Measurements from ENCODE around the gene ANKRD55. TPM values are rescaled to one million over a fixed set of nuclear protein-coding genes. Genes with fewer than 3 reads are reported as not detected.
"Not testable (repeated sequence)": the region's sequence is repeated elsewhere in the genome, so short reads cannot be mapped to it uniquely, and the experiment has no call there.

The ANKRD55 gene
- total RNA-seq, 2 donors from 2014 or later = not detected

DNA sequence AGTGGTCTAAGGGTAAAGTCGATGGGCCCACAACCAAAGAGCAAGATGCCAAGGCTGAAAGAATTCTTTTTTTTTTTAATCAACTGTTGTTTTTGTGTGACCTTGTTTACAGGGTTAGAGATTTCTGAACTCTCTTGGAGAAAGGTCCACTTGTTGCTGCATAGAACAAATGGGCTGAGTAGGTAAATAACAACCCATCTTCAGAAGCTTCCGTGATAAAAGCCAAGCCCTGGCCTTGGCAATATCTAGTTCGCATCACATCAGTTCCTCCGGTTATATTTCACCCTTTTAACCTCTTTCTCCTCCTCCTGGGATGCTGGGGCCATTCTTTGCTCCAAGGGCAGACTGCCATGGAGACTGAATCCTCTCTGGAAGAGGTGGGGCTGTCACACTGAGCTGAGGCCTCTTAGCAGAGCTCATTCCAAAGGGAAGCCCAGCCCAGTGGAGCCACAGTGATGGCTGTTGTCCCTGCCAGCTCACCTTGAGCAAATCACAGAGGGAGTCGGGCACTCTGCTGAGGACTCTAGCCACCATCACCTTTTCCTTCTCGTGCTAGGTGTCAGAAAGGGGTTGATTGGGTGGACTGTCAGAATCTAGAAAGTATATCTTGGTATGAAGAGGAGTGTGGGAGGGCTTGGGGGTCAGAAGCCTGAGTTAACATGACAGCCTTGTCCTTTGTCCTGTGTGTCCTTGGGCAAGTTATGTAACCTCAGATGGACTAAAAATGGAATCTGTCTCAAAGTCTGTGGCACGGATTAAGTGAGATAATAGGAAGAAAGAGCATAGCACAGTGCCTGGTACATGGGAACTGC, 17.9 kb downstream of the ANKRD55 start:
- peaks cover 10% of the 10 kb centered on the region for H3K9me3 ChIP-seq
- no peak for TF ChIP-seq CTCF (IDR thresholded peaks at IDR 0.05)
- ATAC-seq (ENCODE audit: insufficient number of reproducible peaks, low FRiP score, low read depth) (no peak), DNase-seq (ENCODE audit: low spot score) (no peak)
- H3K4me3 ChIP-seq = no peak overlapping the region
- H3K36me3 ChIP-seq = no peaks in the 10 kb centered on the region
- H3K4me1 ChIP-seq (ENCODE audit: control insufficient read depth in 1 of 2, low read depth in 2 of 2) = peaks cover 3 to 12% of the 10 kb centered on the region in 2 donors
- no peaks in the 10 kb centered on the region for H3K27me3 ChIP-seq (replicated peaks; ENCODE audit: insufficient read depth)
- no peak overlapping the region for H3K27ac ChIP-seq

DNA sequence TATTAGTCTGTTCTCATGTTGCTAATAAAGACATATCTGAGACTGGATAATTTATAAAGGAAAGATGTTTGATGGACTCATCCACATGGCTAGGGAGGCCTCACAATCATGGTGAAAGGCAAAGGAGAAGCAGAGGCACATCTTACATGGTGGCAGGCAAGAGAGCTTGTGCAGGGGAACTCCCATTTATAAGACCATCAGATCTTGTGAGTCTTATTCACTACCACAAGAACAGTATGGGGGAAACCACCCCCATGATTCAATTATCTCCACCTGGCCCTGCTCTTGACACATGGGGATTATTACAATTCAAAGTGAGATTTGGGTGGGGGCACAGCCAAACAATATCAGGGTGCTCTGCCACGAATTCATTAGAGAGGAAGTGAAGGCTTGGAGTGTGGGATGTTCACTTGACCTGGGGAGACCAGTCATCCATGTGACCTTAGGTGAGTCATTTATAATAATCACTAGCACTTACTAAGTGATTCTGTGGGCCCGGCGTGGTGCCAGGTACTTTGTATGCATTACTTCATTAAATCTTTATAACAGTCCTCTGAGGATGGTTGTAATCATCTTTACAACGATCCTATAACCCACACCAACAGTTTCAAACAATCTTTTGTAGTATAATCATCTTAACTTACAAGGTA, 19.1 kb downstream of the ANKRD55 start:
- not testable (repeated sequence) for H3K36me3 ChIP-seq; ATAC-seq (ENCODE audit: insufficient number of reproducible peaks, low FRiP score, low read depth); H3K9me3 ChIP-seq; H3K4me3 ChIP-seq; H3K27ac ChIP-seq; DNase-seq (ENCODE audit: low spot score); H3K27me3 ChIP-seq (replicated peaks; ENCODE audit: insufficient read depth)
- H3K4me1 ChIP-seq (ENCODE audit: control insufficient read depth in 1 of 2, low read depth in 2 of 2) = peaks cover 3 to 12% of the 10 kb centered on the region in 2 donors

- Histone ChIP-seq H3K27me3 (replicated peaks; ENCODE audit: insufficient read depth) (no peaks in the 10 kb centered on the region), H3K27ac (no peak overlapping the region), H3K36me3 (no peaks in the 10 kb centered on the region), H3K4me1 (ENCODE audit: control insufficient read depth in 1 of 2, low read depth in 2 of 2) (peaks cover 3 to 12% of the 10 kb centered on the region in 2 donors), H3K9me3 (peaks cover 9% of the 10 kb centered on the region), H3K4me3 (no peak overlapping the region)
- no peak for TF ChIP-seq CTCF (IDR thresholded peaks at IDR 0.05)
- no peak for DNase-seq (ENCODE audit: low spot score)
- ATAC-seq (ENCODE audit: insufficient number of reproducible peaks, low FRiP score, low read depth) = no peak
These were observed 20.8 kb downstream of the ANKRD55 start for GRCh38 chr5:56212130-56212879.

- DNase-seq (ENCODE audit: low spot score) = no peak
- no peak overlapping the region for H3K4me3 ChIP-seq
- H3K9me3 ChIP-seq = no peaks in the 10 kb centered on the region
- H3K27ac ChIP-seq = no peak overlapping the region
- peaks cover 3 to 16% of the 10 kb centered on the region in 2 donors for H3K4me1 ChIP-seq (ENCODE audit: control insufficient read depth in 1 of 2, low read depth in 2 of 2)
- H3K36me3 ChIP-seq = no peaks in the 10 kb centered on the region
- peak; percentile 85 for ATAC-seq (ENCODE audit: insufficient number of reproducible peaks, low FRiP score, low read depth)
- H3K27me3 ChIP-seq (replicated peaks; ENCODE audit: insufficient read depth) = no peaks in the 10 kb centered on the region
- no peak for TF ChIP-seq CTCF (IDR thresholded peaks at IDR 0.05)
These were observed 21.7 kb downstream of the ANKRD55 start for GRCh38 chr5:56211298-56211865.

- Histone ChIP-seq H3K36me3 (no peaks in the 10 kb centered on the region), H3K27me3 (replicated peaks; ENCODE audit: insufficient read depth) (no peaks in the 10 kb centered on the region), H3K9me3 (no peaks in the 10 kb centered on the region), H3K4me1 (ENCODE audit: control insufficient read depth in 1 of 2, low read depth in 2 of 2) (peaks cover 3 to 36% of the 10 kb centered on the region in 2 donors), H3K4me3 (no peak overlapping the region), H3K27ac (no peak overlapping the region)
- no peak for TF ChIP-seq CTCF (IDR thresholded peaks at IDR 0.05)
- ATAC-seq (ENCODE audit: insufficient number of reproducible peaks, low FRiP score, low read depth) (no peak), DNase-seq (ENCODE audit: low spot score) (no peak)
These were observed 24.4 kb downstream of the ANKRD55 start for GRCh38 chr5:56208681-56209080.

Data from thoracic aorta (tissue), 2 donors.